ENCODE data around the gene RBM4. TPM values are rescaled to one million over a fixed set of nuclear protein-coding genes. Genes with fewer than 3 reads are reported as not detected.

Gene RBM4
- total RNA-seq, 2 experiments from 2014 or later = 109 to 110 TPM

- ChIA-PET CTCF (no interaction called here), POLR2A (interaction anchor here (0.8 to 7.7 kb wide), 6 partner anchors 8 to 40 kb away, joined by 3 to 125 read pairs (median 4); partner anchors contain the start of genes RBM14 and RBM4)
- no peak overlapping the region for H3K4me3 Mint-ChIP-seq
- peaks cover 87% of the 10 kb centered on the region for H3K36me3 Mint-ChIP-seq (ENCODE audit: low read depth)
- DNase-seq = no peak
- H3K27me3 Mint-ChIP-seq = no peaks in the 10 kb centered on the region
- no peaks in the 10 kb centered on the region for H3K9me3 Mint-ChIP-seq
- H3K27ac Mint-ChIP-seq = no peak overlapping the region
- H3K4me1 Mint-ChIP-seq = peaks cover 40% of the 10 kb centered on the region
These were observed 14.1 kb upstream of the RBM4 start for GRCh38 chr11:66624450-66624849.

GRCh38 chr11:66625041-66625751 lies 13.3 kb upstream of the RBM4 start:
- Mint-ChIP-seq H3K27me3 (no peaks in the 10 kb centered on the region), H3K27ac (no peak overlapping the region), H3K4me1 (peaks cover 36% of the 10 kb centered on the region), H3K9me3 (no peaks in the 10 kb centered on the region), H3K4me3 (no peak overlapping the region), H3K36me3 (ENCODE audit: low read depth) (peaks cover 89% of the 10 kb centered on the region)
- DNase-seq = no peak
- POLR2A ChIA-PET = interaction anchor here (0.8 to 7.7 kb wide), 5 partner anchors 8 to 15 kb away, joined by 3 to 125 read pairs (median 5); partner anchors contain the start of genes RBM14 and RBM4
- CTCF ChIA-PET = no interaction called here

- no peak overlapping the region for H3K4me3 Mint-ChIP-seq
- peaks cover 87% of the 10 kb centered on the region for H3K36me3 Mint-ChIP-seq (ENCODE audit: low read depth)
- H3K27me3 Mint-ChIP-seq = no peaks in the 10 kb centered on the region
- ChIA-PET CTCF (no interaction called here), POLR2A (interaction anchor here (7.3 to 7.7 kb wide), 2 partner anchors 9 to 14 kb away, joined by 39 to 125 read pairs; partner anchors contain the start of genes RBM14 and RBM4)
- DNase-seq = no peak
- peaks cover 31% of the 10 kb centered on the region for H3K4me1 Mint-ChIP-seq
- H3K9me3 Mint-ChIP-seq = no peaks in the 10 kb centered on the region
- no peak overlapping the region for H3K27ac Mint-ChIP-seq
These were observed 12.8 kb upstream of the RBM4 start for GRCh38 chr11:66625752-66626149.

GRCh38 chr11:66626382-66626781 lies 12.1 kb upstream of the RBM4 start:
- no peak overlapping the region for H3K27ac Mint-ChIP-seq
- H3K27me3 Mint-ChIP-seq = no peaks in the 10 kb centered on the region
- H3K36me3 Mint-ChIP-seq (ENCODE audit: low read depth) = peaks cover 84% of the 10 kb centered on the region
- no peaks in the 10 kb centered on the region for H3K9me3 Mint-ChIP-seq
- ChIA-PET CTCF (no interaction called here), POLR2A (interaction anchor here (7.3 to 7.7 kb wide), 2 partner anchors 9 to 13 kb away, joined by 39 to 125 read pairs; partner anchors contain the start of genes RBM14 and RBM4)
- no peak for DNase-seq
- peaks cover 27% of the 10 kb centered on the region for H3K4me1 Mint-ChIP-seq
- H3K4me3 Mint-ChIP-seq = no peak overlapping the region

- Mint-ChIP-seq H3K27ac (no peak overlapping the region), H3K4me3 (no peak overlapping the region), H3K27me3 (no peaks in the 10 kb centered on the region), H3K36me3 (ENCODE audit: low read depth) (peaks cover 81% of the 10 kb centered on the region), H3K4me1 (peaks cover 23% of the 10 kb centered on the region), H3K9me3 (no peaks in the 10 kb centered on the region)
- ChIA-PET CTCF (no interaction called here), POLR2A (interaction anchor here (0.7 to 7.3 kb wide), 4 partner anchors 10 to 14 kb away, joined by 3 to 39 read pairs (median 7); partner anchors contain the start of genes RBM14 and RBM4)
- no peak for DNase-seq
These were observed 11.6 kb upstream of the RBM4 start for GRCh38 chr11:66626926-66627325.

- no peaks in the 10 kb centered on the region for H3K27me3 Mint-ChIP-seq
- no peak overlapping the region for H3K27ac Mint-ChIP-seq
- ChIA-PET POLR2A (interaction anchor here (0.8 to 7.3 kb wide), 5 partner anchors 8 to 17 kb away, joined by 3 to 39 read pairs (median 5); partner anchors contain the start of genes RBM14 and RBM4), CTCF (interaction anchor here (1.0 kb wide), 1 partner anchor 9 kb away, joined by 3 read pairs; no protein-coding TSS in a partner anchor)
- DNase-seq = no peak
- peaks cover 80% of the 10 kb centered on the region for H3K36me3 Mint-ChIP-seq (ENCODE audit: low read depth)
- H3K9me3 Mint-ChIP-seq = no peaks in the 10 kb centered on the region
- H3K4me1 Mint-ChIP-seq = peaks cover 15% of the 10 kb centered on the region
- H3K4me3 Mint-ChIP-seq = no peak overlapping the region
These were observed 10.4 kb upstream of the RBM4 start for GRCh38 chr11:66628061-66628603.

- H3K9me3 Mint-ChIP-seq = no peaks in the 10 kb centered on the region
- DNase-seq = no peak
- ChIA-PET CTCF (interaction anchor here (0.5 to 1.4 kb wide), 3 partner anchors 9 to 23 kb away, joined by 3 to 6 read pairs (median 3); partner anchors contain the start of gene RBM4), POLR2A (interaction anchor here (1.3 to 7.3 kb wide), 4 partner anchors 9 to 48 kb away, joined by 3 to 39 read pairs (median 8); partner anchors contain the start of genes RBM14, RBM4 and RBM4B)
- no peak overlapping the region for H3K27ac Mint-ChIP-seq
- H3K36me3 Mint-ChIP-seq (ENCODE audit: low read depth) = peaks cover 73% of the 10 kb centered on the region
- peaks cover 9% of the 10 kb centered on the region for H3K4me1 Mint-ChIP-seq
- no peaks in the 10 kb centered on the region for H3K27me3 Mint-ChIP-seq
- no peak overlapping the region for H3K4me3 Mint-ChIP-seq
These were observed 9.1 kb upstream of the RBM4 start for GRCh38 chr11:66629356-66629755.

GRCh38 chr11:66631883-66632282 lies 6.6 kb upstream of the RBM4 start:
- H3K27me3 Mint-ChIP-seq = no peaks in the 10 kb centered on the region
- no peak overlapping the region for H3K27ac Mint-ChIP-seq
- peaks cover 14% of the 10 kb centered on the region for H3K4me1 Mint-ChIP-seq
- no peaks in the 10 kb centered on the region for H3K9me3 Mint-ChIP-seq
- POLR2A ChIA-PET = no interaction called here
- H3K4me3 Mint-ChIP-seq = no peak overlapping the region
- no peak for DNase-seq
- peaks cover 56% of the 10 kb centered on the region for H3K36me3 Mint-ChIP-seq (ENCODE audit: low read depth)
- CTCF ChIA-PET = no interaction called here

- Mint-ChIP-seq H3K4me3 (no peak overlapping the region), H3K36me3 (ENCODE audit: low read depth) (peaks cover 54% of the 10 kb centered on the region), H3K9me3 (no peaks in the 10 kb centered on the region), H3K4me1 (peaks cover 22% of the 10 kb centered on the region), H3K27ac (no peak overlapping the region), H3K27me3 (no peaks in the 10 kb centered on the region)
- no peak for DNase-seq
- ChIA-PET CTCF (no interaction called here), POLR2A (interaction anchor here (1.5 to 1.9 kb wide), 3 partner anchors 8 to 16 kb away, joined by 5 to 15 read pairs (median 5); partner anchors contain the start of gene RBM14)
These were observed 5.6 kb upstream of the RBM4 start for GRCh38 chr11:66632952-66633351.

- Mint-ChIP-seq H3K4me3 (no peak overlapping the region), H3K27ac (no peak overlapping the region), H3K27me3 (no peaks in the 10 kb centered on the region), H3K4me1 (peaks cover 45% of the 10 kb centered on the region), H3K9me3 (no peaks in the 10 kb centered on the region), H3K36me3 (ENCODE audit: low read depth) (peaks cover 64% of the 10 kb centered on the region)
- ChIA-PET CTCF (interaction anchor here (1.4 to 3.2 kb wide), 3 partner anchors 9 to 41 kb away, joined by 4 to 26 read pairs (median 7); partner anchors contain the start of gene RBM4B), POLR2A (interaction anchor here (0.7 to 9.3 kb wide), 5 partner anchors 9 to 45 kb away, joined by 3 to 125 read pairs (median 45); partner anchors contain the start of genes CCDC87, CCS and RBM14)
- DNase-seq = no peak
These were observed 2.1 kb upstream of the RBM4 start for GRCh38 chr11:66636411-66636810.

GRCh38 chr11:66637557-66638176 lies 836 bp upstream of the RBM4 start:
- peak overlapping the region; percentile 91 for H3K27ac Mint-ChIP-seq
- peak overlapping the region; percentile 91 for H3K4me3 Mint-ChIP-seq
- peaks cover 53% of the 10 kb centered on the region for H3K4me1 Mint-ChIP-seq
- ChIA-PET CTCF (interaction anchor here (0.6 to 3.2 kb wide), 21 partner anchors 8 to 1173 kb away, joined by 3 to 26 read pairs (median 4); partner anchors contain the start of genes CCDC87, CCS, PC and RBM14), POLR2A (interaction anchor here (0.7 to 9.3 kb wide), 28 partner anchors 7 to 293 kb away, joined by 3 to 125 read pairs (median 6); partner anchors contain the start of genes ACTN3, BBS1, BRMS1 and CCDC87)
- no peak for DNase-seq
- no peaks in the 10 kb centered on the region for H3K9me3 Mint-ChIP-seq
- peaks cover 68% of the 10 kb centered on the region for H3K36me3 Mint-ChIP-seq (ENCODE audit: low read depth)
- no peaks in the 10 kb centered on the region for H3K27me3 Mint-ChIP-seq

GRCh38 chr11:66639066-66639813 lies 737 bp downstream of the RBM4 start:
- Mint-ChIP-seq H3K36me3 (ENCODE audit: low read depth) (peaks cover 77% of the 10 kb centered on the region), H3K4me3 (peak overlapping the region; percentile 91), H3K27ac (peak overlapping the region; percentile 91), H3K27me3 (no peaks in the 10 kb centered on the region), H3K4me1 (peaks cover 68% of the 10 kb centered on the region), H3K9me3 (no peaks in the 10 kb centered on the region)
- ChIA-PET CTCF (interaction anchor here (0.9 to 3.2 kb wide), 13 partner anchors 9 to 230 kb away, joined by 3 to 26 read pairs (median 7); partner anchors contain the start of genes CCDC87, CCS, RBM14 and RBM4B), POLR2A (interaction anchor here (1.2 to 9.3 kb wide), 24 partner anchors 9 to 600 kb away, joined by 3 to 125 read pairs (median 8); partner anchors contain the start of genes ACTN3, BBS1, CCDC87 and CCS)
- DNase-seq = peak; percentile 34
